Fibroblast of lung (primary cell): ENCODE measurements around the gene RIMS4.

Source experiments
- CTCF ChIP-seq, 2 donors: IDR thresholded peaks in 1 of 2; conservative IDR thresholded peaks in 1 of 2; 1 replicate in 1 of 2; 2 replicates in 1 of 2; pipeline ENCODE4 v1.5.1; 2011 to 2012; ENCODE audit warnings: low read length in 2 of 2, control low read depth in 1 of 2, inconsistent platforms in 1 of 2, low read depth in 1 of 2, mild to moderate bottlenecking in 1 of 2
- EZH2 ChIP-seq: IDR thresholded peaks from 2 replicates; pipeline ENCODE4 v1.5.1; 2012; ENCODE audit warnings: low read length, control low read depth, mild to moderate bottlenecking; ENCODE audit errors: missing control alignments

- TF ChIP-seq CTCF (conservative IDR thresholded peaks at IDR 0.05 in 1 of 2, IDR thresholded peaks at IDR 0.05 in 1 of 2; ENCODE audit: low read depth in 1 of 2, low read length in 2 of 2) (no peak), EZH2 (no peak)
Measured at GRCh38 chr20:44720997-44721784, 89.2 kb downstream of the RIMS4 start.
